ENCODE data around the gene REPS1.
"Not testable (repeated sequence)": the region's sequence is repeated elsewhere in the genome, so short reads cannot be mapped to it uniquely, and the experiment has no call there.

The REPS1 gene

GRCh38 chr6:139006477-139006876 is 18.4 kb upstream of the REPS1 start:
- no peak for DNase-seq (ENCODE audit: low read depth)

GRCh38 chr6:139003751-139004150 is 15.7 kb upstream of the REPS1 start:
- DNase-seq (ENCODE audit: low read depth), result no peak

GRCh38 chr6:138999949-139000725 is 12.1 kb upstream of the REPS1 start:
- DNase-seq (ENCODE audit: low read depth), result peak; percentile 61

- no peak for DNase-seq (ENCODE audit: low read depth)
Observed at GRCh38 chr6:138997136-138997535, 9.1 kb upstream of the REPS1 start.

- no peak for DNase-seq (ENCODE audit: low read depth)
Observed at GRCh38 chr6:138996524-138996923, 8.5 kb upstream of the REPS1 start.

GRCh38 chr6:138993410-138993809 is 5.4 kb upstream of the REPS1 start:
- DNase-seq (ENCODE audit: low read depth), result peak; percentile 62

GRCh38 chr6:138992965-138993364 is 4.9 kb upstream of the REPS1 start:
- DNase-seq (ENCODE audit: low read depth), result not testable (repeated sequence)

GRCh38 chr6:138991206-138991605 is 3.2 kb upstream of the REPS1 start:
- DNase-seq (ENCODE audit: low read depth), result no peak

- DNase-seq (ENCODE audit: low read depth), result no peak
Observed at GRCh38 chr6:138989098-138989983, 1.3 kb upstream of the REPS1 start.

GRCh38 chr6:138988469-138988834 is 399 bp upstream of the REPS1 start:
- no peak for DNase-seq (ENCODE audit: low read depth)

GRCh38 chr6:138987080-138987642 is 892 bp downstream of the REPS1 start:
- no peak for DNase-seq (ENCODE audit: low read depth)

- DNase-seq (ENCODE audit: low read depth), result peak; percentile 35
Observed at GRCh38 chr6:138986578-138986977, 1.5 kb downstream of the REPS1 start.

- DNase-seq (ENCODE audit: low read depth), result no peak
Observed at GRCh38 chr6:138981416-138981815, 6.6 kb downstream of the REPS1 start.

- DNase-seq (ENCODE audit: low read depth), result no peak
Observed at GRCh38 chr6:138979813-138980668, 8.0 kb downstream of the REPS1 start.

GRCh38 chr6:138979365-138979764 is 8.7 kb downstream of the REPS1 start:
- DNase-seq (ENCODE audit: low read depth), result peak; percentile 36

- no peak for DNase-seq (ENCODE audit: low read depth)
Observed at GRCh38 chr6:138978229-138978628, 9.8 kb downstream of the REPS1 start.

- no peak for DNase-seq (ENCODE audit: low read depth)
Observed at GRCh38 chr6:138977646-138978167, 10.3 kb downstream of the REPS1 start.

GRCh38 chr6:138977242-138977641 is 10.8 kb downstream of the REPS1 start:
- no peak for DNase-seq (ENCODE audit: low read depth)

GRCh38 chr6:138975815-138976214 is 12.2 kb downstream of the REPS1 start:
- no peak for DNase-seq (ENCODE audit: low read depth)

- peak; percentile 81 for DNase-seq (ENCODE audit: low read depth)
Observed at GRCh38 chr6:138973466-138974153, 14.4 kb downstream of the REPS1 start.

GRCh38 chr6:138972226-138972665 is 15.8 kb downstream of the REPS1 start:
- peak; percentile 66 for DNase-seq (ENCODE audit: low read depth)

Measured in EH (cell line).